OCI-LY3 (cell line): ENCODE measurements around the gene ALS2CL.
A peak's percentile ranks its signal among the peaks of the same experiment; 100 is the strongest.

Source experiments
- H2AFZ ChIP-seq: fragments of 200-600, 300-600 bp; shearing (Covaris generic); 2 replicates; pipeline ENCODE4 v1.6.0; 2014; ENCODE audit warnings: antibody characterized with exemption, low read depth, low read length
- H3K27ac ChIP-seq: fragments of 200-600, 300-600 bp; sonication (generic); 2 replicates; pipeline ENCODE4 v1.5.1; 2014; ENCODE audit warnings: mild to moderate bottlenecking, low read length, moderate library complexity, mixed read lengths
- H3K27me3 ChIP-seq: fragments of 200-600, 300-600 bp; sonication (generic); 2 replicates; pipeline ENCODE4 v1.6.1; 2014; ENCODE audit warnings: low read depth, low read length, mixed read lengths
- H3K36me3 ChIP-seq: fragments of 200-600, 300-600 bp; sonication (generic); replicated peaks from 2 replicates; pipeline ENCODE3; 2014; ENCODE audit warnings: low read depth, low read length, mixed read lengths
- H3K4me1 ChIP-seq: fragments of 300-600, 200-600 bp; sonication (generic); 2 replicates; pipeline ENCODE4 v1.6.1; 2014; ENCODE audit warnings: low read length, mixed read lengths
- H3K4me2 ChIP-seq: fragments of 200-600, 300-600 bp; sonication (generic); 2 replicates; pipeline ENCODE4 v1.6.1; 2014; ENCODE audit warnings: low read length, mixed read lengths
- H3K4me3 ChIP-seq: fragments of 300-600, 200-600 bp; sonication (generic); 2 replicates; pipeline ENCODE4 v1.5.1; 2014; ENCODE audit warnings: antibody characterized with exemption, mild to moderate bottlenecking, low read length, moderate library complexity
- H3K79me2 ChIP-seq: fragments of 300-600, 200-600 bp; shearing (Covaris generic); 2 replicates; pipeline ENCODE4 v1.6.1; 2014; ENCODE audit warnings: mild to moderate bottlenecking, low read length, mixed read lengths
- H3K9ac ChIP-seq: fragments of 300-600, 200-600 bp; shearing (Covaris generic); 2 replicates; pipeline ENCODE4 v1.6.0; 2014; ENCODE audit warnings: mild to moderate bottlenecking, low read length, moderate library complexity
- H3K9me3 ChIP-seq: fragments of 200-600, 300-600 bp; shearing (Covaris generic); 2 replicates; pipeline ENCODE4 v1.6.1; 2014; ENCODE audit warnings: low read length, mixed read lengths; ENCODE audit not compliant: insufficient read depth
- H4K20me1 ChIP-seq: fragments of 200-600, 300-600 bp; sonication (generic); 2 replicates; pipeline ENCODE4 v1.6.1; 2016; ENCODE audit warnings: low read length, mixed read lengths; ENCODE audit not compliant: insufficient read depth
- EZH2phosphoT487 ChIP-seq: fragments of 200-600 bp; shearing (Covaris generic); IDR thresholded peaks from 2 replicates; pipeline ENCODE4 v1.6.1; 2018; ENCODE audit warnings: antibody characterized with exemption, mixed run types, low read depth
- TF ChIP-seq, protein P1 (sequence below): fragments of 200-600, 300-600 bp; sonication (generic); IDR thresholded peaks from 2 replicates; pipeline ENCODE4 v1.5.1; 2014; ENCODE audit warnings: antibody characterized with exemption, low read length, low read depth

The ALS2CL gene

DNA sequence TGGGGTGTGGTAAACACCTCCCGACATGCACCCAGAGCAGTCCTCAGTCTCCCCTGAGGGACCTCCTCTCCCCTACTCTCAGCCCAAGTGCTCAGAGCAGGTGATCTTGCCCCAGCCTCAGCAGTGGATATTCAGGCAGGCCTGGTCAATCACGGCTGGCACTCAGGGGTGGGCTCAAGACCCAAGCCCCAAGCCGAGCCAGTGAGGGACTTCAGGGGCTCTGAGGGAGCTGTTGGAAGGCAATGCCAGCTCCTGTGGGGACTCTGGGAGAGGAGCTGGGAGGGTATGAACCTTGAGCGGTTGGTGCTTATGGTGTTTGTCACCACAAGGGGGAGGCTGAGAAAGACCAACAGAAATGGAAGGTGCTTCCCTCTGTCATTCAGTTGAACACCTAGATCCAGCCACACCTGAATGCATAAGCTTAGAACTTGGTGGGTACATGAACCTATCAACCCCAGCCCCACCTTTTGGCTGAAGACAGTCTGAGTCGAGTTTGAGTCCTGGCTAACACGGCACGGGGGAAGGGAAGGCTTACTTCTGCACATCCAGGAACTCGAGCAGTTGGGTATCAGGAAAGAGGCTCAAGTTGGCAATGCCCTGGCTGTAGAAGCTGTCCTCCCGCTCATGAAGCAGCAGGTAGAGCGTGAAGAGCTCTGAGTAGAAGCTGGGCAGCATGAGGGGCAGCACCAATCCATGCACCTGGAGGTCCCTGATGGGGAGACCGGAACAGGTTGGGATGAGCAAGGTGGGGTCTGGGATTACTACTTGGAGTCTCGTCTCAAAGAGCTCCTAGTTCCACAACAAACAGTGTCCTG is 19.2 kb downstream of the ALS2CL start:
- H3K9ac ChIP-seq, result no peak overlapping the region
- no peak overlapping the region for H3K4me2 ChIP-seq
- H3K27ac ChIP-seq, result no peak overlapping the region
- H3K4me1 ChIP-seq, result no peaks in the 10 kb centered on the region
- H4K20me1 ChIP-seq, result no peaks in the 10 kb centered on the region
- no peaks in the 10 kb centered on the region for H3K9me3 ChIP-seq
- no peak overlapping the region for H2AFZ ChIP-seq
- H3K27me3 ChIP-seq, result no peaks in the 10 kb centered on the region
- no peaks in the 10 kb centered on the region for H3K36me3 ChIP-seq
- no peak for TF ChIP-seq EZH2phosphoT487
- TF ChIP-seq, protein P1, sequence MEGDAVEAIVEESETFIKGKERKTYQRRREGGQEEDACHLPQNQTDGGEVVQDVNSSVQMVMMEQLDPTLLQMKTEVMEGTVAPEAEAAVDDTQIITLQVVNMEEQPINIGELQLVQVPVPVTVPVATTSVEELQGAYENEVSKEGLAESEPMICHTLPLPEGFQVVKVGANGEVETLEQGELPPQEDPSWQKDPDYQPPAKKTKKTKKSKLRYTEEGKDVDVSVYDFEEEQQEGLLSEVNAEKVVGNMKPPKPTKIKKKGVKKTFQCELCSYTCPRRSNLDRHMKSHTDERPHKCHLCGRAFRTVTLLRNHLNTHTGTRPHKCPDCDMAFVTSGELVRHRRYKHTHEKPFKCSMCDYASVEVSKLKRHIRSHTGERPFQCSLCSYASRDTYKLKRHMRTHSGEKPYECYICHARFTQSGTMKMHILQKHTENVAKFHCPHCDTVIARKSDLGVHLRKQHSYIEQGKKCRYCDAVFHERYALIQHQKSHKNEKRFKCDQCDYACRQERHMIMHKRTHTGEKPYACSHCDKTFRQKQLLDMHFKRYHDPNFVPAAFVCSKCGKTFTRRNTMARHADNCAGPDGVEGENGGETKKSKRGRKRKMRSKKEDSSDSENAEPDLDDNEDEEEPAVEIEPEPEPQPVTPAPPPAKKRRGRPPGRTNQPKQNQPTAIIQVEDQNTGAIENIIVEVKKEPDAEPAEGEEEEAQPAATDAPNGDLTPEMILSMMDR, result peak; percentile 25
- no peaks in the 10 kb centered on the region for H3K79me2 ChIP-seq
- H3K4me3 ChIP-seq, result no peak overlapping the region

DNA sequence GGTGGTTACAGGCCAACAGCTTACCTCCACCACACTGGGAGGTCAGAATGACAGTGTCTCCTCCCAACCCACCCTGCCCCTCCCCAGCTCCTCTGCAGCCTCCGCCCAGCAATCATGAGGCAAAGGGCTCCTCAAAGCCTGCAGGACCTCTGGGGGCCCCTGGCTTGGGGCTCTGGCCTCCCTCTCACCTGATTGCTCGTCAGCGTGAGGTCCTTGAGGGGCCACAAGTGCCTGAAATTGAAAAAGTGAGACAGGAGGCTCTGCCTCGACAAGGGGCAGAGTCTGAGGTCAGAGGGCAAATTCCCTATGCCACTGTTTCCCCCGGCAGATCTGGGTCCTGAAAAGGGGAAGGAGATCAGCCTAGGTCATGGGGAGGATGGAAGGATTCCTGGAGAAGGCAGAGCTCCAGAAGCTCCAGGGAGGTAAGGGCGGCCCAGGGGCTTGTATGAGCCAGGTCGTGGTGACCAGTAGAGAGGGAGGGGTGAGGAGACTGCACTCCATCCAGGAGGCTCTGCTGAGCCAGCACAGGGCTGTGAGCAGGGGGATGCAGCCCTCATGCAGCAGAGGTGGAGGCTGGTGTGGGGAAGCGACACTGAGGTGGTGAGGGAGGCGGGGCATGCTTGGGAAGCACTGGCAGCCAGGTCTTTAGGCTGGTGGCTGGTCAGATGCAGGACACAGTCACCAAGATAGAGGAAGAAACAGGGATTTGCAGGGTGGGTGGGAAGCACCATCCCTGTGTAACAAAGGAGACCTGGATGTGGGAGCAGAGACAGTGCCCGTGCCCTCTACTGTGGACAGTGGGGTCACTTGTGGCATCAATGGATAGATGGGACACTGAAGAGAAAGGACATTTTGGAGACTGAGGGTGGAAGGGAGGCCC is 20.1 kb downstream of the ALS2CL start:
- no peaks in the 10 kb centered on the region for H3K79me2 ChIP-seq
- H4K20me1 ChIP-seq, result no peaks in the 10 kb centered on the region
- H3K4me3 ChIP-seq, result no peak overlapping the region
- H2AFZ ChIP-seq, result no peak overlapping the region
- no peak overlapping the region for H3K27ac ChIP-seq
- TF ChIP-seq, protein P1, result no peak
- TF ChIP-seq EZH2phosphoT487, result no peak
- no peaks in the 10 kb centered on the region for H3K36me3 ChIP-seq
- no peak overlapping the region for H3K9ac ChIP-seq
- no peaks in the 10 kb centered on the region for H3K27me3 ChIP-seq
- no peaks in the 10 kb centered on the region for H3K9me3 ChIP-seq
- no peak overlapping the region for H3K4me2 ChIP-seq
- no peaks in the 10 kb centered on the region for H3K4me1 ChIP-seq

DNA sequence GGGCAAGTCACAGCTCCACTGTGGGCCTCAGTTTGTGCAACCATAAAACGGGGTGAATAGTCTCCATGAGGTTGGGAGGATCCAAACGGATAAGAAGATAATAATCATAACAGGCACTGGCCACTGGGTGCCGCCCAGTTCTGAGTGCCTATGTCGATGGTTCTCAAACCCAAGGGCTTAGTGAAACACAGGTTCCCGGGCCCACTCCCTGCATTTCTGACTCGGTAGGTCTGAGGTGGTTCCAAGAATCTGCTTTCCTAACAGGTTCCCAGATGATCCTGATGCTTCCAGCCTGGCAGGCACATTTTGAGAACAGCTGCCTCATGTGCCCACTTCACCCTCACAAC is 21.2 kb downstream of the ALS2CL start:
- H3K4me2 ChIP-seq, result no peak overlapping the region
- no peak for TF ChIP-seq EZH2phosphoT487
- TF ChIP-seq, protein P1, result no peak
- H3K79me2 ChIP-seq, result no peaks in the 10 kb centered on the region
- no peak overlapping the region for H3K4me3 ChIP-seq
- H3K27ac ChIP-seq, result no peak overlapping the region
- no peaks in the 10 kb centered on the region for H3K27me3 ChIP-seq
- no peaks in the 10 kb centered on the region for H4K20me1 ChIP-seq
- H2AFZ ChIP-seq, result no peak overlapping the region
- no peaks in the 10 kb centered on the region for H3K4me1 ChIP-seq
- no peaks in the 10 kb centered on the region for H3K36me3 ChIP-seq
- H3K9ac ChIP-seq, result no peak overlapping the region
- H3K9me3 ChIP-seq, result no peaks in the 10 kb centered on the region
